IPS-15b (cell line): ENCODE data around the gene TFAP2C.

Source experiments
- H3K27me3 ChIP-seq: one replicate; pipeline ENCODE4 v1.6.1; 2013; ENCODE audit warnings: low read length; ENCODE audit not compliant: control insufficient read depth, insufficient read depth
- H3K36me3 ChIP-seq: one replicate; pipeline ENCODE4 v1.6.1; 2013; ENCODE audit warnings: low read length; ENCODE audit not compliant: control insufficient read depth, insufficient read depth
- H3K4me1 ChIP-seq: one replicate; pipeline ENCODE4 v1.6.1; 2013; ENCODE audit warnings: mild to moderate bottlenecking, low read length; ENCODE audit not compliant: control insufficient read depth, insufficient read depth
- H3K4me3 ChIP-seq: one replicate; pipeline ENCODE4 v1.5.1; 2013; ENCODE audit warnings: low read depth, low read length
- H3K9ac ChIP-seq: one replicate; pipeline ENCODE4 v1.6.1; 2013; ENCODE audit warnings: low read depth, mild to moderate bottlenecking, low read length
- H3K9me3 ChIP-seq: one replicate; pipeline ENCODE4 v1.6.1; 2013; ENCODE audit warnings: mild to moderate bottlenecking, low read length; ENCODE audit not compliant: control insufficient read depth, insufficient read depth

TFAP2C gene

GRCh38 chr20:56601166-56601565, 27.9 kb upstream of the TFAP2C start:
- Histone ChIP-seq H3K36me3 (no peaks in the 10 kb centered on the region), H3K9ac (no peak overlapping the region), H3K4me3 (no peak overlapping the region), H3K27me3 (no peaks in the 10 kb centered on the region), H3K9me3 (no peaks in the 10 kb centered on the region), H3K4me1 (no peaks in the 10 kb centered on the region)

GRCh38 chr20:56604673-56605072, 24.4 kb upstream of the TFAP2C start:
- Histone ChIP-seq H3K9me3 (no peaks in the 10 kb centered on the region), H3K4me3 (no peak overlapping the region), H3K27me3 (no peaks in the 10 kb centered on the region), H3K36me3 (no peaks in the 10 kb centered on the region), H3K4me1 (peaks cover 4% of the 10 kb centered on the region), H3K9ac (no peak overlapping the region)

GRCh38 chr20:56605261-56605996, 23.7 kb upstream of the TFAP2C start:
- Histone ChIP-seq H3K9me3 (no peaks in the 10 kb centered on the region), H3K4me3 (no peak overlapping the region), H3K9ac (no peak overlapping the region), H3K36me3 (no peaks in the 10 kb centered on the region), H3K4me1 (peaks cover 4% of the 10 kb centered on the region), H3K27me3 (no peaks in the 10 kb centered on the region)

GRCh38 chr20:56606174-56606945, 22.7 kb upstream of the TFAP2C start:
- Histone ChIP-seq H3K36me3 (no peaks in the 10 kb centered on the region), H3K9ac (no peak overlapping the region), H3K9me3 (no peaks in the 10 kb centered on the region), H3K4me1 (peaks cover 4% of the 10 kb centered on the region), H3K27me3 (no peaks in the 10 kb centered on the region), H3K4me3 (no peak overlapping the region)

- Histone ChIP-seq H3K27me3 (no peaks in the 10 kb centered on the region), H3K9me3 (no peaks in the 10 kb centered on the region), H3K36me3 (no peaks in the 10 kb centered on the region), H3K4me3 (no peak overlapping the region), H3K9ac (no peak overlapping the region), H3K4me1 (peaks cover 4% of the 10 kb centered on the region)
These were observed 21.9 kb upstream of the TFAP2C start for GRCh38 chr20:56607061-56607704.

- no peaks in the 10 kb centered on the region for H3K36me3 ChIP-seq
- H3K9ac ChIP-seq = no peak overlapping the region
- peaks cover 4% of the 10 kb centered on the region for H3K4me1 ChIP-seq
- no peaks in the 10 kb centered on the region for H3K9me3 ChIP-seq
- no peaks in the 10 kb centered on the region for H3K27me3 ChIP-seq
- H3K4me3 ChIP-seq = no peak overlapping the region
These were observed 20.7 kb upstream of the TFAP2C start for GRCh38 chr20:56608376-56608775.

GRCh38 chr20:56609321-56609720, 19.8 kb upstream of the TFAP2C start:
- Histone ChIP-seq H3K9ac (no peak overlapping the region), H3K4me3 (no peak overlapping the region), H3K36me3 (no peaks in the 10 kb centered on the region), H3K27me3 (no peaks in the 10 kb centered on the region), H3K9me3 (no peaks in the 10 kb centered on the region), H3K4me1 (peaks cover 4% of the 10 kb centered on the region)

- no peak overlapping the region for H3K4me3 ChIP-seq
- H3K9me3 ChIP-seq = no peaks in the 10 kb centered on the region
- peaks cover 4% of the 10 kb centered on the region for H3K4me1 ChIP-seq
- no peaks in the 10 kb centered on the region for H3K36me3 ChIP-seq
- no peaks in the 10 kb centered on the region for H3K27me3 ChIP-seq
- no peak overlapping the region for H3K9ac ChIP-seq
These were observed 19.0 kb upstream of the TFAP2C start for GRCh38 chr20:56610098-56610497.

GRCh38 chr20:56614196-56614595, 14.9 kb upstream of the TFAP2C start:
- H3K4me1 ChIP-seq = peaks cover 5% of the 10 kb centered on the region
- no peaks in the 10 kb centered on the region for H3K9me3 ChIP-seq
- H3K27me3 ChIP-seq = no peaks in the 10 kb centered on the region
- H3K4me3 ChIP-seq = no peak overlapping the region
- no peak overlapping the region for H3K9ac ChIP-seq
- H3K36me3 ChIP-seq = no peaks in the 10 kb centered on the region

- Histone ChIP-seq H3K4me1 (peaks cover 5% of the 10 kb centered on the region), H3K36me3 (no peaks in the 10 kb centered on the region), H3K9me3 (no peaks in the 10 kb centered on the region), H3K4me3 (no peak overlapping the region), H3K9ac (no peak overlapping the region), H3K27me3 (no peaks in the 10 kb centered on the region)
These were observed 12.4 kb upstream of the TFAP2C start for GRCh38 chr20:56616716-56617115.

GRCh38 chr20:56617489-56617888, 11.6 kb upstream of the TFAP2C start:
- Histone ChIP-seq H3K27me3 (no peaks in the 10 kb centered on the region), H3K9me3 (no peaks in the 10 kb centered on the region), H3K9ac (no peak overlapping the region), H3K4me3 (no peak overlapping the region), H3K4me1 (peaks cover 5% of the 10 kb centered on the region), H3K36me3 (no peaks in the 10 kb centered on the region)

GRCh38 chr20:56621730-56622129, 7.4 kb upstream of the TFAP2C start:
- Histone ChIP-seq H3K4me3 (no peak overlapping the region), H3K9me3 (no peaks in the 10 kb centered on the region), H3K9ac (no peak overlapping the region), H3K27me3 (peaks cover 15% of the 10 kb centered on the region), H3K36me3 (no peaks in the 10 kb centered on the region), H3K4me1 (peaks cover 11% of the 10 kb centered on the region)
